Activated CD8-positive, alpha-beta memory T cell treated with anti-CD3 and anti-CD28 coated beads, Interleukin-2, amount 10 ng/mL, durations not matched to agents 7 days and 5 days (primary cell): ENCODE measurements around the gene PPP1R16B. TPM values are rescaled to one million over a fixed set of nuclear protein-coding genes. Genes with fewer than 3 reads are reported as not detected.

ENCODE experiments used
- ATAC-seq: fragments of 150-1000 bp; cut with Tn5 transposase; one replicate; pipeline ENCODE4 v1.10.0; 2021; ENCODE audit warnings: moderate library complexity
- CTCF ChIA-PET: fragments of 350-600 bp; sonication (Branson Sonifier 250); formaldehyde crosslinking; loops from one replicate; lab custom pipeline; 2021; ENCODE audit warnings: antibody characterized with exemption; lab: Charles Lee
- DNase-seq: peaks from one replicate; pipeline ENCODE4 v3.0.0-alpha.2; 2020
- H3K27ac Mint-ChIP-seq: one replicate; pipeline ENCODE4 v1.8.0; 2021; ENCODE audit warnings: mild to moderate bottlenecking, mixed read lengths
- H3K27me3 Mint-ChIP-seq: one replicate; pipeline ENCODE4 v1.8.0; 2021; ENCODE audit warnings: mixed read lengths
- H3K36me3 Mint-ChIP-seq: one replicate; pipeline ENCODE4 v1.8.0; 2021; ENCODE audit warnings: mild to moderate bottlenecking, mixed read lengths
- H3K4me1 Mint-ChIP-seq: one replicate; pipeline ENCODE4 v1.8.0; 2021; ENCODE audit warnings: mixed read lengths
- H3K4me3 Mint-ChIP-seq: one replicate; pipeline ENCODE4 v1.8.0; 2021; ENCODE audit warnings: mild to moderate bottlenecking, moderate library complexity, mixed read lengths
- H3K9me3 Mint-ChIP-seq: one replicate; pipeline ENCODE4 v1.8.0; 2022; ENCODE audit warnings: low read depth, mixed read lengths
- total RNA-seq, 2 experiments: library from RNA; stranded (reverse); gene quantifications; one replicate each; pipeline ENCODE4 v1.2.3, GENCODE V29; 2021

Gene PPP1R16B
- total RNA-seq, 2 experiments from 2014 or later, result 86.5 to 128 TPM

- CTCF ChIA-PET, result interaction anchor here (0.9 to 2.5 kb wide), 7 partner anchors 15 to 61 kb away, joined by 3 to 10 read pairs (median 3); partner anchors contain the start of gene PPP1R16B
- no peak for DNase-seq
- H3K4me1 Mint-ChIP-seq, result peaks cover 61% of the 10 kb centered on the region
Measured at GRCh38 chr20:38833857-38834164, 28.3 kb downstream of the PPP1R16B start.

GRCh38 chr20:38834868-38835267 lies 29.4 kb downstream of the PPP1R16B start:
- CTCF ChIA-PET, result interaction anchor here (1.2 to 2.5 kb wide), 5 partner anchors 15 to 58 kb away, joined by 3 to 10 read pairs (median 4); partner anchors contain the start of gene PPP1R16B
- H3K27me3 Mint-ChIP-seq, result no peaks in the 10 kb centered on the region
- ATAC-seq (no peak), DNase-seq (peak; percentile 9)
- H3K27ac Mint-ChIP-seq, result peak overlapping the region; percentile 65
- H3K4me1 Mint-ChIP-seq, result peaks cover 61% of the 10 kb centered on the region
- no peaks in the 10 kb centered on the region for H3K9me3 Mint-ChIP-seq
- no peak overlapping the region for H3K4me3 Mint-ChIP-seq
- H3K36me3 Mint-ChIP-seq, result peaks cover 54% of the 10 kb centered on the region

More at GRCh38 chr20:38833857-38834164, 28.3 kb downstream of the PPP1R16B start:
- peaks cover 54% of the 10 kb centered on the region for H3K36me3 Mint-ChIP-seq
- no peaks in the 10 kb centered on the region for H3K27me3 Mint-ChIP-seq
- peak overlapping the region; percentile 72 for H3K27ac Mint-ChIP-seq
- H3K9me3 Mint-ChIP-seq, result no peaks in the 10 kb centered on the region
- H3K4me3 Mint-ChIP-seq, result peak overlapping the region; percentile 9
- ATAC-seq, result peak; percentile 34

DNA sequence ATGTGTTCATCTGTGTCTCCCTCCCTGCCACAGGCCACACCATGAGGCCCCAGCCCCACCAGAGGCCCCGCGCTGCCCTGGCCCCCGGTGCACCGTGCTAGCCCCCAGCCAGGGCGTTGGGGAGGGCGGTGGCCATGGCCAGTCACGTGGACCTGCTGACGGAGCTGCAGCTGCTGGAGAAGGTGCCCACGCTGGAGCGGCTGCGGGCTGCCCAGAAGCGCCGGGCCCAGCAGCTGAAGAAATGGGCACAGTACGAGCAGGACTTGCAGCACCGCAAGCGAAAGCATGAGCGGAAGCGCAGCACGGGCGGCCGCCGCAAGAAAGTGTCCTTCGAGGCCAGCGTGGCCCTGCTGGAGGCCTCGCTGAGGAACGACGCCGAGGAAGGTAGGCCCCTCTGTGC lies 30.3 kb downstream of the PPP1R16B start:
- no peaks in the 10 kb centered on the region for H3K27me3 Mint-ChIP-seq
- peaks cover 53% of the 10 kb centered on the region for H3K36me3 Mint-ChIP-seq
- H3K27ac Mint-ChIP-seq, result no peak overlapping the region
- CTCF ChIA-PET, result interaction anchor here (1.0 to 2.5 kb wide), 4 partner anchors 9 to 57 kb away, joined by 3 to 10 read pairs (median 4); partner anchors contain the start of gene PPP1R16B
- H3K4me3 Mint-ChIP-seq, result no peak overlapping the region
- no peak for ATAC-seq
- no peaks in the 10 kb centered on the region for H3K9me3 Mint-ChIP-seq
- peaks cover 64% of the 10 kb centered on the region for H3K4me1 Mint-ChIP-seq
- peak; percentile 36 for DNase-seq

DNA sequence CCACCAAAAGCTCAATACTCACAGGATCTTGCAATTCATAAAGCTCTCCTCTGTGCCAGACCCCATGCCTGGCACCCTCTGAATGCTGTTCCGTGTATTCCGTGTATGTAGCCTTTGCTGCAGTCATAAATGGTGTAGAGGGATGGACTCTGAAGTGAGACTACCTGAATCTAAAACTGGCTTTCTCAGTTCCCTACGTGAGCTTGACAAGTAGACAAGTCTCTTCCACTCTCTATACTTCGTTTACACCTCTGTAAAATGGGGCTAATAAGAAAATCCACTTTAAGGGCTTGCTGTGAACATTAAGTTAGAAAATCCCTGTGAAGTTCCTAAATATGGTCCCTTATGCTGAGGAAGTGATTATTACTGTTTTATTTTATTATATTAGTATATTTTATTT lies 31.5 kb downstream of the PPP1R16B start:
- DNase-seq (peak; percentile 11), ATAC-seq (no peak)
- H3K9me3 Mint-ChIP-seq, result no peaks in the 10 kb centered on the region
- no peak overlapping the region for H3K4me3 Mint-ChIP-seq
- H3K27ac Mint-ChIP-seq, result no peak overlapping the region
- H3K36me3 Mint-ChIP-seq, result peaks cover 48% of the 10 kb centered on the region
- peaks cover 63% of the 10 kb centered on the region for H3K4me1 Mint-ChIP-seq
- CTCF ChIA-PET, result interaction anchor here (0.7 to 1.4 kb wide), 3 partner anchors 10 to 32 kb away, joined by 3 to 5 read pairs (median 3); partner anchors contain the start of gene PPP1R16B
- no peaks in the 10 kb centered on the region for H3K27me3 Mint-ChIP-seq

DNA sequence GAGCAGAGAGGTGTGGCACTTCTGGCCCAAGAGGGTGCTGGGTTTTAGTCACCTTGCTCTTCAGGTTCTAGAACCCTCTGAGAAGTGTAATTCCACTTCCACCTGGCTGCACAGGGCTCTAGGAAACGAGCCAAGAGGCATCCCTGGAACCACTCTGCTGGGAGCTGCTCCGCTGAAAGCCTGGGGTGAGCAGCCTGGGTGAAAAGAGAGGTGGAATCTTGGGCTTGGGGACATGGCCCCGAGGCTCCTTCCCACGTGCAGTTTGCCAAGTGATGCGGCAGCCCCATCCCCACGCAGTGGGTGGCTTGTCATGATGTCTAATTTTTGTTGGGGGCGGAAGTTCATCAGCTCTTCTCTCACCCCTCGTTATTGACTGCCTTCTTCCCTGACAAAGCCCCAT lies 32.8 kb downstream of the PPP1R16B start:
- no peaks in the 10 kb centered on the region for H3K9me3 Mint-ChIP-seq
- ATAC-seq, result no peak
- no peaks in the 10 kb centered on the region for H3K27me3 Mint-ChIP-seq
- CTCF ChIA-PET, result no interaction called here
- H3K4me1 Mint-ChIP-seq, result peaks cover 63% of the 10 kb centered on the region
- no peak overlapping the region for H3K27ac Mint-ChIP-seq
- H3K36me3 Mint-ChIP-seq, result peaks cover 43% of the 10 kb centered on the region
- H3K4me3 Mint-ChIP-seq, result no peak overlapping the region
- peak; percentile 38 for DNase-seq

DNA sequence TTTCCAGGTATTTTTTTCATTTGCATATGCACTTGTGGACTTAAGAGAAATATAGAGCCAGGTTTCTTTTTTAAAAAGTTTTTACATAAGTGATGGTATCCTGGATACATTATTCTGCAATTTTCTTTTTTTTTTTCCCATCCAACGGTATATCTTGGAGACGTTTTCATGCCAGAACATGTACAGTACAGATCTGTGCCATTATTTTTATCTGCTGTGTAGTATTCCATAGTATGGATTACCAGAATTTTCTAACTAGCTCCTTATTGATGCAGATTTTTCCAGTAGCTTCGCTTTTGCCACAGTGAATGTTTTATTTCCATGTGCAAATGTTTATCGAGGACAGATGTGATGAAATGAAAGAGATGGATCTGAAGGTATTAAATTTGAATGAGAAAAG lies 34.1 kb downstream of the PPP1R16B start:
- no peak for ATAC-seq
- Mint-ChIP-seq H3K4me3 (no peak overlapping the region), H3K27me3 (no peaks in the 10 kb centered on the region), H3K36me3 (peaks cover 43% of the 10 kb centered on the region), H3K4me1 (peaks cover 64% of the 10 kb centered on the region), H3K9me3 (no peaks in the 10 kb centered on the region), H3K27ac (peak overlapping the region; percentile 67)
- CTCF ChIA-PET, result interaction anchor here (0.9 to 5.1 kb wide), 5 partner anchors 11 to 54 kb away, joined by 3 to 29 read pairs (median 3); partner anchors contain the start of gene PPP1R16B
- DNase-seq, result no peak

- peaks cover 67% of the 10 kb centered on the region for H3K4me1 Mint-ChIP-seq
- peak overlapping the region; percentile 77 for H3K27ac Mint-ChIP-seq
- peak; percentile 41 for DNase-seq
- H3K4me3 Mint-ChIP-seq, result peak overlapping the region; percentile 2
- no peaks in the 10 kb centered on the region for H3K9me3 Mint-ChIP-seq
- H3K36me3 Mint-ChIP-seq, result peaks cover 46% of the 10 kb centered on the region
- CTCF ChIA-PET, result interaction anchor here (0.8 to 5.1 kb wide), 10 partner anchors 12 to 53 kb away, joined by 3 to 29 read pairs (median 4); partner anchors contain the start of gene PPP1R16B
- peak; percentile 29 for ATAC-seq
- H3K27me3 Mint-ChIP-seq, result no peaks in the 10 kb centered on the region
Measured at GRCh38 chr20:38840053-38840893, 34.8 kb downstream of the PPP1R16B start.

GRCh38 chr20:38840894-38841470 lies 35.5 kb downstream of the PPP1R16B start:
- peaks cover 52% of the 10 kb centered on the region for H3K36me3 Mint-ChIP-seq
- H3K27ac Mint-ChIP-seq, result peak overlapping the region; percentile 77
- no peaks in the 10 kb centered on the region for H3K27me3 Mint-ChIP-seq
- H3K4me1 Mint-ChIP-seq, result peaks cover 74% of the 10 kb centered on the region
- ATAC-seq (no peak), DNase-seq (no peak)
- peak overlapping the region; percentile 24 for H3K4me3 Mint-ChIP-seq
- H3K9me3 Mint-ChIP-seq, result no peaks in the 10 kb centered on the region
- CTCF ChIA-PET, result interaction anchor here (0.8 to 5.1 kb wide), 9 partner anchors 13 to 52 kb away, joined by 3 to 29 read pairs (median 5); partner anchors contain the start of gene PPP1R16B

- no peak for DNase-seq
- peaks cover 53% of the 10 kb centered on the region for H3K36me3 Mint-ChIP-seq
- no peak for ATAC-seq
- H3K27me3 Mint-ChIP-seq, result no peaks in the 10 kb centered on the region
- CTCF ChIA-PET, result interaction anchor here (0.9 to 5.1 kb wide), 9 partner anchors 12 to 73 kb away, joined by 3 to 29 read pairs (median 5); partner anchors contain the start of gene PPP1R16B
- H3K27ac Mint-ChIP-seq, result peak overlapping the region; percentile 77
- H3K9me3 Mint-ChIP-seq, result no peaks in the 10 kb centered on the region
- H3K4me1 Mint-ChIP-seq, result peaks cover 78% of the 10 kb centered on the region
- peak overlapping the region; percentile 53 for H3K4me3 Mint-ChIP-seq
Measured at GRCh38 chr20:38841570-38841969, 36.1 kb downstream of the PPP1R16B start.

DNA sequence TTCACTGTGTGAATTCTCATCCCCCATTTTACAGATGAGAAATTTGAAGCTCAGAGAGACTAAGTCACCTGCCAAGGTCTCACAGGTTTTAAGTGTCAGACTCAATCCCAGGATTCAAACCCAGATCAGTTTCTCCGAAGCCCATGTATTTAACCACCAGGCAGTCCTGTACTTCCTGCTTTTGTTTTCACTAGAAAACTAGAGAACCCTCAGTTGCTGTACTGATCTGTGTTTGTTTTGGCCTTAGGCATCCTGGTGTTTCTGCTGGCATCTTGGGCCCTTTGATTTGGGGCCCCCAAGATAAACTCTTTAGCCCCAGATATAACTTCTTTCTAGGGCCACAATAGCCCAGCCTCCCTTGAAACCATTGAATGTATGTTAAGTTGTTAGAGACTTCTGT lies 36.5 kb downstream of the PPP1R16B start:
- ATAC-seq (peak; percentile 29), DNase-seq (no peak)
- CTCF ChIA-PET, result interaction anchor here (1.1 to 5.1 kb wide), 8 partner anchors 10 to 73 kb away, joined by 3 to 29 read pairs (median 7); partner anchors contain the start of gene PPP1R16B
- H3K4me1 Mint-ChIP-seq, result peaks cover 82% of the 10 kb centered on the region
- H3K36me3 Mint-ChIP-seq, result peaks cover 53% of the 10 kb centered on the region
- peak overlapping the region; percentile 77 for H3K27ac Mint-ChIP-seq
- H3K27me3 Mint-ChIP-seq, result no peaks in the 10 kb centered on the region
- H3K9me3 Mint-ChIP-seq, result no peaks in the 10 kb centered on the region
- peak overlapping the region; percentile 53 for H3K4me3 Mint-ChIP-seq

DNA sequence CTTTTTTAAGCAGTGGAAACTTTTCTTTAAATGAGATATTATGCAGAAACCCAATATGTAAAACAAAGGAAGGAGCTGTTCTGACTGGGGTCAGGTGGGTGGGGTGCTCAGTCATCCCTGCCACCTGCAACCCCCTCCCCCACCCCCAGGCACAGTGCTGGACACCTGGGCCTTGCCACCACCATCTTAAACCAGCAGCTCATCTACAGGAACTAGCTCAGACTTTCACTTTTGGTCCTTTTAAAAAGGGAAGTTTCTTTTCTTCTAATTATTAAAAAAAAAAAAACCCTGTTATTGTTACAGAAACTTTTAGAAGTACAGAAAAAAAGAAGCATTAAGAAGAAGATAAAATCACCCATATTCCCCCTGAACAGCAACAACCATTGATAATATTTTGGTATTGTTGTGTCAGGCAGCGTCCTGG lies 37.1 kb downstream of the PPP1R16B start:
- CTCF ChIA-PET, result interaction anchor here (1.0 to 5.1 kb wide), 9 partner anchors 10 to 74 kb away, joined by 3 to 29 read pairs (median 3); partner anchors contain the start of gene PPP1R16B
- Mint-ChIP-seq H3K9me3 (no peaks in the 10 kb centered on the region), H3K4me3 (peak overlapping the region; percentile 32), H3K36me3 (peaks cover 56% of the 10 kb centered on the region), H3K27ac (peak overlapping the region; percentile 77), H3K4me1 (peaks cover 85% of the 10 kb centered on the region), H3K27me3 (no peaks in the 10 kb centered on the region)
- DNase-seq (peak; percentile 62), ATAC-seq (no peak)

GRCh38 chr20:38843346-38843745 lies 37.8 kb downstream of the PPP1R16B start:
- Mint-ChIP-seq H3K27ac (peak overlapping the region; percentile 76), H3K27me3 (no peaks in the 10 kb centered on the region), H3K9me3 (no peaks in the 10 kb centered on the region), H3K4me1 (peaks cover 85% of the 10 kb centered on the region), H3K4me3 (peak overlapping the region; percentile 32), H3K36me3 (peaks cover 58% of the 10 kb centered on the region)
- CTCF ChIA-PET, result interaction anchor here (1.0 to 5.1 kb wide), 7 partner anchors 17 to 51 kb away, joined by 3 to 29 read pairs (median 11); partner anchors contain the start of gene PPP1R16B
- ATAC-seq (peak; percentile 53), DNase-seq (peak; percentile 55)

- H3K4me3 Mint-ChIP-seq, result peak overlapping the region; percentile 43
- CTCF ChIA-PET, result interaction anchor here (3.6 kb wide), 1 partner anchor 48 kb away, joined by 14 read pairs; no protein-coding TSS in a partner anchor
Measured at GRCh38 chr20:38844963-38845362, 39.5 kb downstream of the PPP1R16B start.

More at GRCh38 chr20:38844963-38845362, 39.5 kb downstream of the PPP1R16B start:
- Mint-ChIP-seq H3K27ac (peak overlapping the region; percentile 78), H3K27me3 (no peaks in the 10 kb centered on the region), H3K9me3 (no peaks in the 10 kb centered on the region), H3K36me3 (peaks cover 58% of the 10 kb centered on the region), H3K4me1 (peaks cover 85% of the 10 kb centered on the region)
- ATAC-seq, result no peak
- no peak for DNase-seq
